Measurements from ENCODE around the gene PEX11B.

DNA sequence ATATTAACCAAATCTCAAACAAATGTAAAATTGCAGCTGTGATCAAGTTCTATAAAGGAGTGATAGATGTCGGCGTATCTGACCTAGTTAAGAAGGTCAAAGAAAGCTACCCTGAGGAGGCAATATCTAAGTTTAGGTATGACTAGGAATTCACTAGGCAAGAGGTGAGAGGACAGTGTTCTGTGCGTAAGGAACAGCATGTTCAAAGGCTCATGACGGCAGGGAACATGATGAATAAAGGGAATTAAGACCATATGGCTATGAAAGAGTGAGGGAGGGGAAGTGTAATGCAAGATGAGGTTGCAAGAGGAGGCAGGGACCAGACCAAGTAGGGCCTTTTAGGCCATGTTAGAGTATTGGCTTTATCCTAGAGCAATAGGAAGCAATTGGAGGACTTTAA is 30.7 kb upstream of the PEX11B start:
- no peak for TF ChIP-seq CTCF (optimal IDR thresholded peaks at IDR 0.05 in 1 of 3, IDR thresholded peaks at IDR 0.05 in 1 of 3, conservative IDR thresholded peaks at IDR 0.05 in 1 of 3; ENCODE audit: extremely low read depth in 1 of 3, insufficient read depth in 2 of 3, low read length in 3 of 3)
- no peak for TF ChIP-seq EZH2 (IDR thresholded peaks at IDR 0.05; ENCODE audit: low read length)
